ENCODE results near the gene CYP4A11.
"Not testable (repeated sequence)": the region's sequence is repeated elsewhere in the genome, so short reads cannot be mapped to it uniquely, and the experiment has no call there.

CYP4A11 gene

GRCh38 chr1:46910790-46911189 is 30.5 kb downstream of the CYP4A11 start:
- DNase-seq, result no peak

- no peak for DNase-seq
These were observed 37.8 kb downstream of the CYP4A11 start for GRCh38 chr1:46903481-46903880.

GRCh38 chr1:46900401-46900800 is 40.9 kb downstream of the CYP4A11 start:
- DNase-seq, result no peak

- DNase-seq, result not testable (repeated sequence)
These were observed 59.6 kb downstream of the CYP4A11 start for GRCh38 chr1:46881656-46882055.

Measured in hypothalamus (tissue), 51 donors.